C4-2B (cell line): ENCODE results near the gene PPM1D.

ENCODE experiments used
- ZFX ChIP-seq: fragments of 450-650 bp; IDR thresholded peaks from 2 replicates; pipeline ENCODE4 v1.6.1; 2017
- TF ChIP-seq, protein P1 (sequence below): fragments of 450-650 bp; conservative IDR thresholded peaks from 2 replicates; pipeline ENCODE4 v1.5.1; 2017; ENCODE audit warnings: mild to moderate bottlenecking

DNA sequence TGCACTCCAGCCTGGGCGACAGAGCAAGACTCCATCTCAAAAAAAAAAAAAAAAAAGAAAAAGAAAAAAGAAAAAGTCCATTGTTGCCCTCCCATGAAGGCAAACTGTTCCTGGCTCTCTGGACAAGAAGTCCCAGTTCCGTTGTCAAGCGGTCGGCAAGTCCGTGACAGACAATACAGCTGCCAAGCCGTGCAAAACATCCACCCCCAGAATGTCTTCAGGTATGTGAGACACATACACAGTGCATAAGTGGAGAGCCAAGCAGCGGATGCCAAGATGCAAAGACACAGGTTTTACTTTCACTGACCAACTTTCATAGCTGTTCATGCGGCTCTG lies 40.4 kb upstream of the PPM1D start:
- TF ChIP-seq, protein P1, sequence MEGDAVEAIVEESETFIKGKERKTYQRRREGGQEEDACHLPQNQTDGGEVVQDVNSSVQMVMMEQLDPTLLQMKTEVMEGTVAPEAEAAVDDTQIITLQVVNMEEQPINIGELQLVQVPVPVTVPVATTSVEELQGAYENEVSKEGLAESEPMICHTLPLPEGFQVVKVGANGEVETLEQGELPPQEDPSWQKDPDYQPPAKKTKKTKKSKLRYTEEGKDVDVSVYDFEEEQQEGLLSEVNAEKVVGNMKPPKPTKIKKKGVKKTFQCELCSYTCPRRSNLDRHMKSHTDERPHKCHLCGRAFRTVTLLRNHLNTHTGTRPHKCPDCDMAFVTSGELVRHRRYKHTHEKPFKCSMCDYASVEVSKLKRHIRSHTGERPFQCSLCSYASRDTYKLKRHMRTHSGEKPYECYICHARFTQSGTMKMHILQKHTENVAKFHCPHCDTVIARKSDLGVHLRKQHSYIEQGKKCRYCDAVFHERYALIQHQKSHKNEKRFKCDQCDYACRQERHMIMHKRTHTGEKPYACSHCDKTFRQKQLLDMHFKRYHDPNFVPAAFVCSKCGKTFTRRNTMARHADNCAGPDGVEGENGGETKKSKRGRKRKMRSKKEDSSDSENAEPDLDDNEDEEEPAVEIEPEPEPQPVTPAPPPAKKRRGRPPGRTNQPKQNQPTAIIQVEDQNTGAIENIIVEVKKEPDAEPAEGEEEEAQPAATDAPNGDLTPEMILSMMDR = no peak
- TF ChIP-seq ZFX = no peak
